KMS-11 (cell line): Measurements from ENCODE around the gene PTAR1.

Experiments
- H2AFZ ChIP-seq: fragments of 200-600 bp; sonication (generic); 2 replicates; pipeline ENCODE4 v1.6.1; 2016; ENCODE audit warnings: antibody characterized with exemption, mixed run types, low read depth
- H3K27ac ChIP-seq: fragments of 200-600 bp; sonication (generic); 2 replicates; pipeline ENCODE4 v1.6.1; 2016; ENCODE audit warnings: mild to moderate bottlenecking, mixed run types
- H3K27me3 ChIP-seq: fragments of 200-600 bp; sonication (generic); 2 replicates; pipeline ENCODE4 v1.6.1; 2017; ENCODE audit warnings: mild to moderate bottlenecking, low read depth, mixed run types, moderate library complexity; ENCODE audit not compliant: insufficient read depth
- H3K36me3 ChIP-seq: fragments of 200-600 bp; sonication (generic); 2 replicates; pipeline ENCODE4 v1.6.1; 2017; ENCODE audit warnings: mild to moderate bottlenecking, mixed run types; ENCODE audit not compliant: insufficient read depth
- H3K4me1 ChIP-seq: fragments of 200-600 bp; sonication (generic); 2 replicates; pipeline ENCODE4 v1.6.1; 2016; ENCODE audit warnings: mild to moderate bottlenecking, low read depth, mixed run types; ENCODE audit not compliant: poor library complexity, severe bottlenecking
- H3K4me2 ChIP-seq: fragments of 200-600 bp; sonication (generic); 2 replicates; pipeline ENCODE4 v1.7.0; 2016; ENCODE audit warnings: mild to moderate bottlenecking, mixed run types
- H3K4me3 ChIP-seq: fragments of 200-600 bp; sonication (generic); IDR thresholded peaks from 2 replicates; pipeline ENCODE4 v1.6.1; 2017; ENCODE audit warnings: low read depth, low read length, mixed read lengths; ENCODE audit not compliant: insufficient read depth
- H3K79me2 ChIP-seq: fragments of 200-600 bp; sonication (generic); 2 replicates; pipeline ENCODE4 v1.6.1; 2016; ENCODE audit warnings: low read depth, mixed run types; ENCODE audit not compliant: insufficient read depth
- H3K9ac ChIP-seq: fragments of 200-600 bp; sonication (generic); 2 replicates; pipeline ENCODE4 v1.6.1; 2016; ENCODE audit warnings: mild to moderate bottlenecking, mixed run types
- H4K20me1 ChIP-seq: fragments of 200-600 bp; sonication (generic); 2 replicates; pipeline ENCODE4 v1.6.1; 2016; ENCODE audit warnings: mild to moderate bottlenecking, mixed run types; ENCODE audit not compliant: insufficient read depth
- TF ChIP-seq, protein P1 (sequence below): fragments of 200-600 bp; sonication (generic); conservative IDR thresholded peaks from 2 replicates; pipeline ENCODE4 v1.6.1; 2017; ENCODE audit warnings: low read depth, mild to moderate bottlenecking, antibody characterized with exemption, low read length, moderate library complexity, mixed read lengths

Gene PTAR1

DNA sequence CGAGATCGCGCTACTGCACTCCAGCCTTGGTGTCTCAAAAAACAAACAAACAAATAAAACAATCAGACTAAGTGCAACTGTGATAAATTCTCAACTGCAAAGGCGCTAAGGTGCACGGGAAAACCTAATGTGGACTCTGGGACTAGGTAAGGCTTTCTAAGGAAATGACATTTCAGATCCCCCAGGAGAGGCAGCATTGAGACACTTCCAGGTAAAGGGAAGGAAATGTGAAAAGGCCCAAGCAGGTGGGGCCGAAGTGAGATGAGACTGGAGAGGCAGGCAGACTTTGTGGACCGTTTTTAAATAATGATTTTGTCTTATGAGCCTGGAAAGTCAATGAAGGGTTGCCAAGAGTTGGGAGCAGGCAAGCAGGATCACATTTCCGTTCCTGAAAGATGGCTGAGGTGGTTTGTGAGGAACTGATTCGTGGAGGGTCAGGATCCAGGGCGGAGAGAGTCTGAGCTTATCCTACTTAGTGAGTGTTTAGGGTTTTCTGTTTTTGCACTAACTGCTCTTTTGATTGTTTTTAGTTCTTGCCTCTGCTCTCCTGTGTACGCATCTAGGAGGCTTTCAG, 85.6 kb downstream of the PTAR1 start:
- 0 out of 2 replicates have a peak overlapping the region, but pooled peaks have one; percentile 20 for H2AFZ ChIP-seq
- no peak overlapping the region for H3K27ac ChIP-seq
- no peaks in the 10 kb centered on the region for H4K20me1 ChIP-seq
- H3K4me2 ChIP-seq, result no peak overlapping the region
- H3K27me3 ChIP-seq, result no peaks in the 10 kb centered on the region
- no peak overlapping the region for H3K9ac ChIP-seq
- TF ChIP-seq, protein P1, sequence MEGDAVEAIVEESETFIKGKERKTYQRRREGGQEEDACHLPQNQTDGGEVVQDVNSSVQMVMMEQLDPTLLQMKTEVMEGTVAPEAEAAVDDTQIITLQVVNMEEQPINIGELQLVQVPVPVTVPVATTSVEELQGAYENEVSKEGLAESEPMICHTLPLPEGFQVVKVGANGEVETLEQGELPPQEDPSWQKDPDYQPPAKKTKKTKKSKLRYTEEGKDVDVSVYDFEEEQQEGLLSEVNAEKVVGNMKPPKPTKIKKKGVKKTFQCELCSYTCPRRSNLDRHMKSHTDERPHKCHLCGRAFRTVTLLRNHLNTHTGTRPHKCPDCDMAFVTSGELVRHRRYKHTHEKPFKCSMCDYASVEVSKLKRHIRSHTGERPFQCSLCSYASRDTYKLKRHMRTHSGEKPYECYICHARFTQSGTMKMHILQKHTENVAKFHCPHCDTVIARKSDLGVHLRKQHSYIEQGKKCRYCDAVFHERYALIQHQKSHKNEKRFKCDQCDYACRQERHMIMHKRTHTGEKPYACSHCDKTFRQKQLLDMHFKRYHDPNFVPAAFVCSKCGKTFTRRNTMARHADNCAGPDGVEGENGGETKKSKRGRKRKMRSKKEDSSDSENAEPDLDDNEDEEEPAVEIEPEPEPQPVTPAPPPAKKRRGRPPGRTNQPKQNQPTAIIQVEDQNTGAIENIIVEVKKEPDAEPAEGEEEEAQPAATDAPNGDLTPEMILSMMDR, result no peak
- H3K36me3 ChIP-seq, result no peaks in the 10 kb centered on the region
- no peaks in the 10 kb centered on the region for H3K79me2 ChIP-seq
- H3K4me1 ChIP-seq, result peaks cover 8% of the 10 kb centered on the region
- H3K4me3 ChIP-seq, result no peak overlapping the region

- H3K4me2 ChIP-seq, result peak overlapping the region; percentile 93
- H3K79me2 ChIP-seq, result no peaks in the 10 kb centered on the region
- H3K27me3 ChIP-seq, result no peaks in the 10 kb centered on the region
- H4K20me1 ChIP-seq, result no peaks in the 10 kb centered on the region
- no peak overlapping the region for H3K27ac ChIP-seq
- no peaks in the 10 kb centered on the region for H3K36me3 ChIP-seq
- peak overlapping the region; percentile 55; the same call in 1 of the 2 replicates for H3K9ac ChIP-seq
- TF ChIP-seq, protein P1, result no peak
- H3K4me1 ChIP-seq, result peaks cover 8% of the 10 kb centered on the region
- peak overlapping the region; percentile 98 for H2AFZ ChIP-seq
- H3K4me3 ChIP-seq, result no peak overlapping the region
Observed at GRCh38 chr9:69673311-69673640, 86.5 kb downstream of the PTAR1 start.

DNA sequence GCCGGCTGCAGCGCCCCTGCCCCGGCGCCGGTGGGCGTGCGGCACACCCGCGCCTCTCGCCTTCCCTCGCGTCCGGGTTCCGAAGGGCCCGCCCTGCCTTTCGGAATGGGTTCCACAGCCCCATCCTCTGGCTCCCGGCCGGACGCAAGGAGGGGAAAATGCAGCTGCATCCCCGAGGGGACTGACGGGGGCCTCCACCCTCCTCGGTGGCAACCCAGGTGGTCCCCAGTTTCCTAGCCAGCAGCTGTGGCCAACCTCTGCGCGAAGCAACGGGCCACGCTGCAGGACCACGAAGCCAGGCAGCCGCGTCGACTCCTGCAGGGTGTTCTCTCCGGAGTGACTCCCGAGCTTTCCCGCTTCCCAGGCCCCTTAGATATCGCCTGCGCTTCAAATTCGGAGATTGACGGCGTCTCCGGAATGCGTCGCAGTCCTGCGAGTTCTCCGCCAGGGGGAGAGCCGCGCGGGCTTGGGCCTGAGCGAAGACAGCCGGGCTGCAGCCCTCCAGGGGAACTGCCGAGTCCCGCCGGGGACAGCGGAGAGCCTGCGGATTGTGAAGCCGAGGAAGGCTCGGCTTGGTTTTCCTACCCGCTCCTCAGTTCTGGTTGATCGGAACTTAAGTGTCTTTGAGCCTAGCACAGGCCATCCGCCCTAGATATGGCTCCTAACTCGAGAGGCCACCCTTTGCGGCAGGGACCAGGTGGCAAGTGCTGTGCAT, 87.1 kb downstream of the PTAR1 start:
- peak overlapping the region; percentile 55; the same call in 1 of the 2 replicates for H3K9ac ChIP-seq
- peak overlapping the region; percentile 98 for H2AFZ ChIP-seq
- no peaks in the 10 kb centered on the region for H3K36me3 ChIP-seq
- H3K4me1 ChIP-seq, result peaks cover 8% of the 10 kb centered on the region
- no peaks in the 10 kb centered on the region for H3K79me2 ChIP-seq
- no peak overlapping the region for H3K4me3 ChIP-seq
- no peaks in the 10 kb centered on the region for H4K20me1 ChIP-seq
- no peaks in the 10 kb centered on the region for H3K27me3 ChIP-seq
- TF ChIP-seq, protein P1, result peak; percentile 75
- no peak overlapping the region for H3K27ac ChIP-seq
- H3K4me2 ChIP-seq, result peak overlapping the region; percentile 93

DNA sequence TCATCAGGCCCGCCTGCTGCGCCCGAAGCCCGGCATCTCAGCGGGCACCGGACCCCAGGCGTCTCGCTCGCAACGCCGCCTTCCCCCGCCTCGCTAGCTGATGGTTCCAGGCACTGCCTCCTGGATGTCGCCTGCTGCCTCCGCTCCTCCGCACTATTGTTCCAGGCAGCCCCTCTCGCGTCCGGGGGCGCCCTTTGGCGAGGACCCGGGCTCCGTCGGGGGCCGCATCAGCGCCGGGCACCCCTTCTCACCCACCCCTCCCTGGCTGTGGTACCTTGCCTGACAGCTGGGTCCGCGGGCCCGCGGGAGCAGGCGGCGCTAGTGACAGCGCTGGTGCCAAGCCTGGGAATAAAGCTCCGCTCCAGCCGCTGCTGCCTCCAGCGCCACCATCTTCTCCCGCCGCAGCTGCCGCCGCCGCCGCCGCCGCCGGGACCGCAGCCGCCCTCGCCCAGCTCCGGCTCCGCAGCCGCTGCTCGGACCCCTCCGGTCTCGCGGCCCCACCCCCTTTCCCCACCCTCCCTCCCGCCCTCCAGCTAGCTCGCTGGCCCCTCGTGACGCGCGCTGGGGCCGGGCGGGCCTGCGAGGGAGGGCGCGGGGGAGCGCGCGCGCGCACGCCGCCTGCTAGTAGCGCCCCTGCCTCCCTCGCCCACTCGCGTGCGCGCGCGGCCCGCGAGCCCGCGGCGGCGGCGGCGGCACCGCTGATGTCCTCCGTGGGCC, 87.8 kb downstream of the PTAR1 start, which contains the start of gene APBA1:
Gene APBA1, minus strand, starts transcription at position 493 of the 717 bp plus-strand sequence.
- no peak within 1 kb of the TSS for H3K4me3 ChIP-seq
- H3K36me3 ChIP-seq, result no peaks in the 10 kb centered on the region
- H3K79me2 ChIP-seq, result no peaks in the 10 kb centered on the region
- H4K20me1 ChIP-seq, result no peaks in the 10 kb centered on the region
- TF ChIP-seq, protein P1, result no peak
- no peak within 1 kb of the TSS for H3K27ac ChIP-seq
- no peaks in the 10 kb centered on the region for H3K27me3 ChIP-seq
- peaks cover 8% of the 10 kb centered on the region for H3K4me1 ChIP-seq
- peak within 1 kb of the TSS; percentile 55; the same call in 1 of the 2 replicates for H3K9ac ChIP-seq
- peak within 1 kb of the TSS; percentile 93 for H3K4me2 ChIP-seq
- H2AFZ ChIP-seq, result peak within 1 kb of the TSS; percentile 98
